Nephron (organoid): ENCODE results near the gene ADCY7.

ENCODE experiments used
- H3K27ac Mint-ChIP-seq, 3 experiments: 2 replicates each; pipeline ENCODE4 v1.8.0; 2020; ENCODE audit warnings: mixed read lengths in 3 of 3, mild to moderate bottlenecking in 2 of 3, moderate library complexity in 1 of 3
- H3K27me3 Mint-ChIP-seq: 2 replicates; pipeline ENCODE4 v1.8.0; 2021; ENCODE audit warnings: low read depth, mild to moderate bottlenecking, moderate library complexity, mixed read lengths
- H3K36me3 Mint-ChIP-seq: 2 replicates; pipeline ENCODE4 v1.8.0; 2020; ENCODE audit warnings: low read depth, mixed read lengths
- H3K4me1 Mint-ChIP-seq: 2 replicates; pipeline ENCODE4 v1.8.0; 2020; ENCODE audit warnings: mixed read lengths
- H3K4me3 Mint-ChIP-seq, 3 experiments: 2 replicates each; pipeline ENCODE4 v1.8.0; 2020; ENCODE audit warnings: mild to moderate bottlenecking in 3 of 3, mixed read lengths in 3 of 3, moderate library complexity in 2 of 3
- H3K9me3 Mint-ChIP-seq: 2 replicates; pipeline ENCODE4 v1.8.0; 2020; ENCODE audit warnings: mixed read lengths
- TF ChIP-seq, protein P1 (sequence below), 3 experiments: fragments of 200-600 bp; sonication (generic); IDR thresholded peaks; one replicate each; pipeline ENCODE4 v1.5.0; 2021; ENCODE audit warnings: antibody characterized with exemption in 3 of 3; ENCODE audit not compliant: unreplicated experiment in 3 of 3

Gene ADCY7

DNA sequence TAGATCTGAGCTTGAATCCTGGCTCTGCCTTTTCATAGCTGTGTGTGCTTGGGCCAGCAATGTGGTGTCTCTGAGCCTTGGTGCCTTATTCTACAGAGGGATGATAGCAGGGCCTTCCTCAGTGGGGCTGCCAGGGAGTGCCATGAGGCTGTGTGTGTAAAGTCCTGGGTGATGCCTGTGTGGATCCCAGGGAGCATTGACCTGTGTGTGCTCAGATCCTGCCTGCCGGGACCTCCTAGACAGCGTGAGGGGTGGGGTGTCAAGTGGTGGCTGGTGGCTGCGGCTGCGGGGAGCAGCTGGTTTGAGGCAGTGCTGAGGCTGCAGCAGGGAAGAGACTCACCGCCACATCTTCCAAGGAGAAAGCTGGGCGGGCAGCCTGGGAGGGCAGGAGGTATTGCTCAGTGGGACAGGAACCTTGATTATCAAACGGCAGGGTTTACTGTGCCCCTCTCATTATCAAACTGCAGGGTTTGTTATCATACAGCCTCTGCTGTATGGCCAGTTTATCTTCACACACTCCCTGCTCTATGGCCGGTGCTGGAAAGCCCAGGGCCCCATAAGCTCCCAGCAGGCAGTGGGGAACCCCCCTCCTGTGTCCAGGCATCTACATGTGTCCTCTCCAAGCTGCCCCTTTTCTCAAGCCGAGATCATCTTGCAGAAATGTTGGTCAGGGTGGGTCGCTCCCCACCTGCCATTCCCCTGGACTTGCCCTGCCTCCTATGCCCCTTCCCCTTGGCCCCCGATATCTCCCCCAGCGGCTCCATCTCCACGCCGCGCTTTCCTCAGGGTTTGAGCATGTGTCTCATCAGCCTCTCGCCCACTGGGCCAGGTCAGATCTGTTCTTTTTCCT lies 3.1 kb upstream of the ADCY7 start:
- H3K4me3 Mint-ChIP-seq, result no peak overlapping the region
- no peaks in the 10 kb centered on the region for H3K9me3 Mint-ChIP-seq
- H3K27ac Mint-ChIP-seq, result no peak overlapping the region
- H3K36me3 Mint-ChIP-seq, result no peaks in the 10 kb centered on the region
- TF ChIP-seq, protein P1, sequence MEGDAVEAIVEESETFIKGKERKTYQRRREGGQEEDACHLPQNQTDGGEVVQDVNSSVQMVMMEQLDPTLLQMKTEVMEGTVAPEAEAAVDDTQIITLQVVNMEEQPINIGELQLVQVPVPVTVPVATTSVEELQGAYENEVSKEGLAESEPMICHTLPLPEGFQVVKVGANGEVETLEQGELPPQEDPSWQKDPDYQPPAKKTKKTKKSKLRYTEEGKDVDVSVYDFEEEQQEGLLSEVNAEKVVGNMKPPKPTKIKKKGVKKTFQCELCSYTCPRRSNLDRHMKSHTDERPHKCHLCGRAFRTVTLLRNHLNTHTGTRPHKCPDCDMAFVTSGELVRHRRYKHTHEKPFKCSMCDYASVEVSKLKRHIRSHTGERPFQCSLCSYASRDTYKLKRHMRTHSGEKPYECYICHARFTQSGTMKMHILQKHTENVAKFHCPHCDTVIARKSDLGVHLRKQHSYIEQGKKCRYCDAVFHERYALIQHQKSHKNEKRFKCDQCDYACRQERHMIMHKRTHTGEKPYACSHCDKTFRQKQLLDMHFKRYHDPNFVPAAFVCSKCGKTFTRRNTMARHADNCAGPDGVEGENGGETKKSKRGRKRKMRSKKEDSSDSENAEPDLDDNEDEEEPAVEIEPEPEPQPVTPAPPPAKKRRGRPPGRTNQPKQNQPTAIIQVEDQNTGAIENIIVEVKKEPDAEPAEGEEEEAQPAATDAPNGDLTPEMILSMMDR (IDR thresholded peaks at IDR 0.05; ENCODE audit: unreplicated experiment in 3 of 3), result no peak
- peaks cover 36% of the 10 kb centered on the region for H3K4me1 Mint-ChIP-seq
- peaks cover 10% of the 10 kb centered on the region for H3K27me3 Mint-ChIP-seq

DNA sequence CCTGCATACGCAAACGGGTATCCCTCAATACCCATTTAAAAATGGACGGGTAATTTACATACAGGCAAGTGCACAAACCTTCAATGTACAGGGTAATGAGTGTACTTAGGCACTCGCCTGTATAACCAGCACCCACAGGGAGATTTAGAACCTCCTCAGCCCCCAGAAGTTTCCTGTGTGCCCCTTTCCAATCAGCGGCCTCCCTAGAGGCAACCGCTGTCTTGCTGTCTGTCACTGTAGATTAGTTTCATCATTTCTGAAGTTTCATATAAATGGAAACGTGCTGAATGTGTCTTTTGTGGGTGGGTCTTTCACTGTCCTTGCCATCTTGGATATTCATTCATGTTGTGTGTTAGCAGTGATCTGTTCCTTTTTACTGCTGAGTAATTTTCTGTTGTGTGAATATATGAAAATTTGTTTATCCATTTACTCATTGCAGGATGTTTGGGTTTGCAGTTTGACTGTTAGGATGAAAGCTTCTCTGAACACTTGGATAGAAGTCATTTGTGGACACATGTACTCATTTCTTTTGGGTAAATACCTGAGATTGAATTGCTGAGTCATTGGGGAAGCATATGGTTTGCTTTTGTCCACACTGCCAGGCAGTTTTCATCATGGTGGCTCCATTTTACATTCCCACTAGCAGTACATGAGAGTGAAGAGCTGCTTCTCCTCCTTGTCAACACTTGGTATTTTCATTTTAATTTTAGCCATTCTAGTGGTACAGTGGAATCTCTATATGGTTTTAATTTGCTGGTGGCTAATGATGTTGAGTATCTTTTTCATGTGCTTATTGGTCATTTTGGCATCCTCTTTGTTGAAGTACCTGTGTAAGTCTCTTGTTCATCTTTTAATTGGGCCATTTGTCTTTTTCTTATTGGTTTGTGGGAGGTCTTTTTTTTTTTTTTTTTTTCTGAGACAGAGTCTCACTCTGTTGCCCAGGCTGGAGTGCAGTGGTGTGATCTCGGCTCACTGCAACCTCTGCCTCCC lies 2.1 kb upstream of the ADCY7 start:
- Mint-ChIP-seq H3K27me3 (peaks cover 10% of the 10 kb centered on the region), H3K9me3 (no peaks in the 10 kb centered on the region), H3K36me3 (no peaks in the 10 kb centered on the region), H3K27ac (no peak overlapping the region), H3K4me1 (peaks cover 30% of the 10 kb centered on the region), H3K4me3 (no peak overlapping the region)
- TF ChIP-seq, protein P1 (IDR thresholded peaks at IDR 0.05; ENCODE audit: unreplicated experiment in 3 of 3), result no peak

GRCh38 chr16:50265260-50265659 lies 1.1 kb upstream of the ADCY7 start:
- H3K36me3 Mint-ChIP-seq, result no peaks in the 10 kb centered on the region
- peak overlapping the region in 2 of 3 experiments; percentile 21 to 27 for H3K4me3 Mint-ChIP-seq
- TF ChIP-seq, protein P1 (IDR thresholded peaks at IDR 0.05; ENCODE audit: unreplicated experiment in 3 of 3), result no peak
- no peaks in the 10 kb centered on the region for H3K9me3 Mint-ChIP-seq
- peaks cover 3% of the 10 kb centered on the region for H3K27me3 Mint-ChIP-seq
- H3K4me1 Mint-ChIP-seq, result peaks cover 20% of the 10 kb centered on the region
- H3K27ac Mint-ChIP-seq, result peak overlapping the region; percentile 7 to 88 (median 72)

GRCh38 chr16:50265716-50266336 lies 525 bp upstream of the ADCY7 start:
- H3K4me3 Mint-ChIP-seq, result peak overlapping the region in 1 of 3 experiments; percentile 21
- H3K27me3 Mint-ChIP-seq, result peaks cover 3% of the 10 kb centered on the region
- H3K9me3 Mint-ChIP-seq, result no peaks in the 10 kb centered on the region
- peaks cover 20% of the 10 kb centered on the region for H3K4me1 Mint-ChIP-seq
- H3K27ac Mint-ChIP-seq, result peak overlapping the region; percentile 7 to 88 (median 72)
- no peaks in the 10 kb centered on the region for H3K36me3 Mint-ChIP-seq
- TF ChIP-seq, protein P1 (IDR thresholded peaks at IDR 0.05; ENCODE audit: unreplicated experiment in 3 of 3), result no peak

- Mint-ChIP-seq H3K4me3 (no peak overlapping the region), H3K27ac (peak overlapping the region in 1 of 3 experiments; percentile 15), H3K27me3 (no peaks in the 10 kb centered on the region), H3K9me3 (no peaks in the 10 kb centered on the region), H3K36me3 (no peaks in the 10 kb centered on the region), H3K4me1 (peaks cover 20% of the 10 kb centered on the region)
- TF ChIP-seq, protein P1 (IDR thresholded peaks at IDR 0.05; ENCODE audit: unreplicated experiment in 3 of 3), result no peak
Observed at GRCh38 chr16:50267151-50267631, 840 bp downstream of the ADCY7 start.
